ENCODE measurements around the gene EYA2. TPM values are rescaled to one million over a fixed set of nuclear protein-coding genes. Genes with fewer than 3 reads are reported as not detected.

EYA2 gene
- total and polyA plus RNA-seq, 2 donors (not counting 3 experiments of a cell fraction or from before 2014, with no cell fraction given) = not detected

GRCh38 chr20:46946181-46946624 is 51.6 kb downstream of the EYA2 start:
- Histone ChIP-seq H3K79me2 (ENCODE audit: control insufficient read depth, insufficient read depth, low read length) (no peaks in the 10 kb centered on the region), H2AFZ (ENCODE audit: low read depth, low read length) (no peak overlapping the region), H3K27ac (ENCODE audit: insufficient read depth, low read depth, low read length) (no peak overlapping the region), H3K9me1 (replicated peaks; ENCODE audit: control insufficient read depth, extremely low read depth, insufficient read depth, low read length) (no peaks in the 10 kb centered on the region), H3K36me3 (ENCODE audit: control insufficient read depth in 2 of 2, extremely low read depth in 1 of 2, insufficient read depth in 2 of 2, low read length in 2 of 2) (no peaks in the 10 kb centered on the region), H3K4me2 (ENCODE audit: insufficient read depth, low read length) (no peak overlapping the region), H3K4me1 (ENCODE audit: control insufficient read depth, extremely low read depth, insufficient read depth, low read length) (no peaks in the 10 kb centered on the region), H3K27me3 (ENCODE audit: control insufficient read depth in 2 of 2, insufficient read depth in 2 of 2, low read length in 2 of 2) (no peaks in the 10 kb centered on the region), H3K9me3 (replicated peaks; ENCODE audit: control insufficient read depth, insufficient read depth, low read length) (no peaks in the 10 kb centered on the region), H3K9ac (replicated peaks; ENCODE audit: extremely low read depth, insufficient read depth, low read length) (no peak overlapping the region), H4K20me1 (replicated peaks; ENCODE audit: control insufficient read depth, extremely low read depth, insufficient read depth, low read length) (no peaks in the 10 kb centered on the region), H3K4me3 (replicated peaks in 1 of 3; ENCODE audit: insufficient read depth in 1 of 3, low read depth in 1 of 3, low read length in 3 of 3) (no peak overlapping the region)
- TF ChIP-seq POLR2A (IDR thresholded peaks at IDR 0.05; ENCODE audit: low read depth, low read length) = no peak
- TF ChIP-seq POLR2AphosphoS5 (IDR thresholded peaks at IDR 0.05; ENCODE audit: insufficient read depth, low read depth, low read length) = no peak
- TF ChIP-seq GATA2 (IDR thresholded peaks at IDR 0.05; ENCODE audit: insufficient read depth, insufficient read length, low read depth, low read length) = no peak
- no peak for TF ChIP-seq FOS (IDR thresholded peaks at IDR 0.05; ENCODE audit: borderline replicate concordance, insufficient read depth, low read length)
- TF ChIP-seq MYC (IDR thresholded peaks at IDR 0.05; ENCODE audit: low read depth, low read length) = no peak
- TF ChIP-seq JUN (IDR thresholded peaks at IDR 0.05; ENCODE audit: borderline replicate concordance, insufficient read depth, insufficient read length, low read depth) = no peak
- no peak for TF ChIP-seq EZH2 (IDR thresholded peaks at IDR 0.05; ENCODE audit: borderline replicate concordance, low read depth, low read length, severe bottlenecking)
- TF ChIP-seq, protein P1, sequence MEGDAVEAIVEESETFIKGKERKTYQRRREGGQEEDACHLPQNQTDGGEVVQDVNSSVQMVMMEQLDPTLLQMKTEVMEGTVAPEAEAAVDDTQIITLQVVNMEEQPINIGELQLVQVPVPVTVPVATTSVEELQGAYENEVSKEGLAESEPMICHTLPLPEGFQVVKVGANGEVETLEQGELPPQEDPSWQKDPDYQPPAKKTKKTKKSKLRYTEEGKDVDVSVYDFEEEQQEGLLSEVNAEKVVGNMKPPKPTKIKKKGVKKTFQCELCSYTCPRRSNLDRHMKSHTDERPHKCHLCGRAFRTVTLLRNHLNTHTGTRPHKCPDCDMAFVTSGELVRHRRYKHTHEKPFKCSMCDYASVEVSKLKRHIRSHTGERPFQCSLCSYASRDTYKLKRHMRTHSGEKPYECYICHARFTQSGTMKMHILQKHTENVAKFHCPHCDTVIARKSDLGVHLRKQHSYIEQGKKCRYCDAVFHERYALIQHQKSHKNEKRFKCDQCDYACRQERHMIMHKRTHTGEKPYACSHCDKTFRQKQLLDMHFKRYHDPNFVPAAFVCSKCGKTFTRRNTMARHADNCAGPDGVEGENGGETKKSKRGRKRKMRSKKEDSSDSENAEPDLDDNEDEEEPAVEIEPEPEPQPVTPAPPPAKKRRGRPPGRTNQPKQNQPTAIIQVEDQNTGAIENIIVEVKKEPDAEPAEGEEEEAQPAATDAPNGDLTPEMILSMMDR (IDR thresholded peaks at IDR 0.05; ENCODE audit: extremely low read depth in 1 of 2, insufficient read depth in 1 of 2, low read depth in 1 of 2, low read length in 2 of 2) = no peak
- TF ChIP-seq MAX (IDR thresholded peaks at IDR 0.05; ENCODE audit: insufficient read depth, insufficient read length) = no peak
- intact Hi-C loops (cut with micrococcal nuclease) (no loop called here), dilution Hi-C loops (cut with MboI; ENCODE audit: extremely low pct_ligation_motif_present, low sequenced_read_pairs) (no loop called here)
- ChIA-PET POLR2A (no interaction called here), CTCF (no interaction called here)
- no TSS peak for BruUV-seq (replicated peaks)
- DNase-seq (ENCODE audit: low read depth, low spot score) = no peak
- no peak for FAIRE-seq

Data from endothelial cell of umbilical vein (primary cell).